Uterus (tissue), 2 donors: Measurements from ENCODE around the gene ITGA2B.

ENCODE experiments used
- CTCF ChIP-seq, 4 experiments: fragments of 200-600 bp in 2 of 4; fragments of 450-650 bp in 2 of 4; sonication (generic) in 2 of 4; IDR thresholded peaks; one replicate each; pipeline ENCODE4 v1.5.1; 2016 to 2019; ENCODE audit warnings: antibody characterized with exemption in 4 of 4, mild to moderate bottlenecking in 2 of 4, moderate library complexity in 1 of 4
- POLR2A ChIP-seq, 2 donors: fragments of 450-650 bp; IDR thresholded peaks; one replicate each; pipeline ENCODE4 v1.6.1; 2016; ENCODE audit warnings: antibody characterized with exemption in 2 of 2, mild to moderate bottlenecking in 1 of 2, moderate library complexity in 1 of 2

- TF ChIP-seq CTCF (IDR thresholded peaks at IDR 0.05) (no peak), POLR2A (IDR thresholded peaks at IDR 0.05) (no peak)
Measured at GRCh38 chr17:44348988-44349364, 40.5 kb downstream of the ITGA2B start.
